AG09319 (cell line): ENCODE data around the gene NRXN2.

Experiments
- DNase-seq: peaks from one replicate; pipeline ENCODE4 v3.0.0-alpha.2; 2010; ENCODE audit warnings: low read depth; ENCODE audit errors: extremely low read depth
- TF ChIP-seq, protein P1 (sequence below): IDR thresholded peaks from 2 replicates; pipeline ENCODE4 v1.5.1; 2011; ENCODE audit warnings: low read depth, mild to moderate bottlenecking, inconsistent platforms, low read length, moderate library complexity

The NRXN2 gene

GRCh38 chr11:64591257-64592233 lies 131.5 kb downstream of the NRXN2 start:
- TF ChIP-seq, protein P1, sequence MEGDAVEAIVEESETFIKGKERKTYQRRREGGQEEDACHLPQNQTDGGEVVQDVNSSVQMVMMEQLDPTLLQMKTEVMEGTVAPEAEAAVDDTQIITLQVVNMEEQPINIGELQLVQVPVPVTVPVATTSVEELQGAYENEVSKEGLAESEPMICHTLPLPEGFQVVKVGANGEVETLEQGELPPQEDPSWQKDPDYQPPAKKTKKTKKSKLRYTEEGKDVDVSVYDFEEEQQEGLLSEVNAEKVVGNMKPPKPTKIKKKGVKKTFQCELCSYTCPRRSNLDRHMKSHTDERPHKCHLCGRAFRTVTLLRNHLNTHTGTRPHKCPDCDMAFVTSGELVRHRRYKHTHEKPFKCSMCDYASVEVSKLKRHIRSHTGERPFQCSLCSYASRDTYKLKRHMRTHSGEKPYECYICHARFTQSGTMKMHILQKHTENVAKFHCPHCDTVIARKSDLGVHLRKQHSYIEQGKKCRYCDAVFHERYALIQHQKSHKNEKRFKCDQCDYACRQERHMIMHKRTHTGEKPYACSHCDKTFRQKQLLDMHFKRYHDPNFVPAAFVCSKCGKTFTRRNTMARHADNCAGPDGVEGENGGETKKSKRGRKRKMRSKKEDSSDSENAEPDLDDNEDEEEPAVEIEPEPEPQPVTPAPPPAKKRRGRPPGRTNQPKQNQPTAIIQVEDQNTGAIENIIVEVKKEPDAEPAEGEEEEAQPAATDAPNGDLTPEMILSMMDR, result no peak
- no peak for DNase-seq

DNA sequence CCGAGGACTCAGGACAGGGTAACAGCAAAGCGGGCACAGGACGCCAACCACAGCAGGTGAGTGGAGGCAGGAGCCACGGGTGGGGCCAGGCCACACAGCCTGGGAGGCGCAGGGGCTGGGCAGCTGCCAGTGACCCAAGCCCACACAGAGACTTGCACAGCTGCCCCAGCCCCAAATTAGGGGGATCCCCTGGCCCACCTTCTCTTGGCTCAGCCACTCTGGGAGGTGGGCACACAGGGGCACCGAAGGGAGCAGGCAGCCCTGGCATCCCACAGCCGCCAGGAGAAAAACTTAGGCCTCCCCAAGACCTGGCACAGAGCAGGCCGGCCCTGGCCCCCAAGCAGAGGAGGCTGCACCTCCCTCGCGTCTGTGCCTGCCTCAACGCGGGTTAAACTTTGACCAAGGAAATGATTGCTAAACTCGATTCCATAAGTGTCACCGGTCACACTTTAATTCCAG lies 132.2 kb downstream of the NRXN2 start, which contains the start of gene SLC22A12:
TSS of gene SLC22A12 (plus strand) at position 458 of the 459 bp plus-strand sequence. CDS start 337 bp downstream, outside the sequence.
- no peak for DNase-seq

GRCh38 chr11:64588701-64589100 lies 134.3 kb downstream of the NRXN2 start:
- TF ChIP-seq, protein P1, result no peak
- no peak for DNase-seq

More for the DNA sequence above, 132.2 kb downstream of the NRXN2 start, which contains the start of gene SLC22A12:
- TF ChIP-seq, protein P1, result no peak

GRCh38 chr11:64586366-64586765 lies 136.6 kb downstream of the NRXN2 start:
- TF ChIP-seq, protein P1, result no peak

GRCh38 chr11:64585150-64585549 lies 137.8 kb downstream of the NRXN2 start:
- no peak for DNase-seq
- TF ChIP-seq, protein P1, result no peak

More at GRCh38 chr11:64586366-64586765, 136.6 kb downstream of the NRXN2 start:
- DNase-seq, result no peak

DNA sequence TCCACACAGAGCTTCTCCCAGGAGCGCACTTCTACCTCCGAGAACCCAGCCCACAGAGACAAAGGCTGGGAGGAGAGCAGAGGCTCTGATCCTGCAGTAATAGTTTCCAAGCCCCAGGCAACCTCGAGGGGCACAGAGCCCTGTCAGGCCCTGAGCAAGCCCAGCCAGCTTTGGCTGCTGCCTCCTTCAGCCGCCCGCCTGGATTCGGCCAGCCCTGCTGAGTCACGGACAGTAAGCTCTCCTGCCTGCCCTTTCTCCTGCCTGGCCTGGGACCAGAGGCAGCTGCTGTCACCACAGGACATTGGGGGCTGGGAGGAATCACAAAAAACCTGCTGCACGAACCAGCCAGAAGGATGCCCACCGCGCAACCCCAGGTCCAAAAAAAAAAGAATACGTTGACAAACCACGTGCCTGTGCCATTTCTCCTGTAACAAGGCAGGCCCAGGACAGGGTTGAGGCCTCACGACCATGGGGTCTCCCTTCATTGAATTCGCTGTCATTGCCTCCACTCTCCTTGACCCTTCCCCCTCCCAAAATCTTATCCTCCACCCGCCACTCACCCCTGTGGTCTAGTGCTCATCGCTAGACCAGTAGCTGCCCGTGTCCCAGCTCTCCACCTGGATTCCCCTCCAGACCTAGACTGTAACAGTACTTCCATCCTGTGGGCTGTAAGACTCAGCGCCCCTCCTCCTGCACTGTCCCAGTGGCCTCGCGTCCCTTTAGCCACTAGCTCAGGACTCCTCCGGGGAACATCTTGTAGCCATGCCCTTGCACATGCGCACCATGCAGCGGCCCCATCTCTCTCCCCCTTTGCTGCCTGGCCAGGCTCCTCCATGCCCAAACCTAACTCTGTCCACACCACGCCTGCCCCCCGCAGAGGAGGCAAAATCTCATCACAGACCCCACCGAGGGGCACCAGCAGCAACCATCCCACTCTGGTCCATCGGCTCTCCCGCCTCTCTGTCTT lies 139.4 kb downstream of the NRXN2 start:
- no peak for DNase-seq
- TF ChIP-seq, protein P1, result no peak
